ENCODE measurements around the gene BRAT1.
A peak's percentile ranks its signal among the peaks of the same experiment; 100 is the strongest.

Gene BRAT1

DNA sequence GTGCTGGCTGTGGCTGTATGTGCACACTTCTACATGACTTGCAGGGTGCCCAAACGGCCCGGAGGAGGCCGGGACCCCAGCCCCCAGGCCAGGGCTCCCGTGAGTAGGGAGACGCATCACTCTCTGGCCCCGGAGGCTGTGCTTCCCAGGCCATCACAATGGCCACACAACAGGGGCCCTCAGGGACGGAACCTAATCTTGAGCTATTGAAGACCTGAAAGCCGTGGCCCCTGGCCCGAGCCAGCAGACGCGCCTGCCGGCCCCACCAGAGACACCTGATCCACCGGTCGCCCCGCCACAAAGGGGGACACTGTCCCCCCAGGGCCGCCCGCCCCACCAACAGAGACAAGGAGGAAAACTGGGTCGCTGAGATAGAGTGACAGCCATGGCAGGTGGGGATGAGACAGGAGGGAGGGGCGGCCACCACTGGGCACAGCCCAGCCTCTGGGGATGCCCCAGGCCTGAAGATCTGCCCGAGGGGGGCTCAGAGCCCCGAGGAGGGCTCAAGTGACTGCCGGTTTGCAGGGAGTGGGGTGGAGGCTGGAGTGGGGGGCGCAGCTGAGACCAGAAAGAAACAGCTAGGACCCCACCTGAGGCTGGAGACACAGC is 45.9 kb downstream of the BRAT1 start:
- H3K9me2 ChIP-seq (replicated peaks; ENCODE audit: control insufficient read depth, low read length), result no peaks in the 10 kb centered on the region
- H3K4me3 ChIP-seq (ENCODE audit: low read length), result peak overlapping the region; percentile 31
- TF ChIP-seq CTCF (IDR thresholded peaks at IDR 0.05; ENCODE audit: low read depth, low read length, poor library complexity, severe bottlenecking) (no peak), EZH2phosphoT487 (IDR thresholded peaks at IDR 0.05; ENCODE audit: borderline replicate concordance, low read length) (no peak)
- H3K79me2 ChIP-seq (ENCODE audit: control insufficient read depth, low read length), result no peaks in the 10 kb centered on the region
- H3F3A ChIP-seq (ENCODE audit: control insufficient read depth, insufficient read depth), result peaks cover 8% of the 10 kb centered on the region
- no peaks in the 10 kb centered on the region for H3K9me3 ChIP-seq (ENCODE audit: control insufficient read depth, insufficient read depth, low read length)
- H4K20me1 ChIP-seq (ENCODE audit: control insufficient read depth, insufficient read depth, low read depth, low read length), result no peaks in the 10 kb centered on the region
- no peaks in the 10 kb centered on the region for H3K36me3 ChIP-seq (ENCODE audit: control insufficient read depth, low read length)
- H3K4me1 ChIP-seq (ENCODE audit: control insufficient read depth, low read length), result peaks cover 58% of the 10 kb centered on the region
- 0 out of 2 replicates have a peak overlapping the region, but pooled peaks have one; percentile 5 for H3K27ac ChIP-seq (ENCODE audit: low read depth, low read length)
- H3K27me3 ChIP-seq (ENCODE audit: control insufficient read depth, low read length), result peaks cover 10% of the 10 kb centered on the region
- peak overlapping the region; percentile 51 for H3K4me2 ChIP-seq (ENCODE audit: low read length)

DNA sequence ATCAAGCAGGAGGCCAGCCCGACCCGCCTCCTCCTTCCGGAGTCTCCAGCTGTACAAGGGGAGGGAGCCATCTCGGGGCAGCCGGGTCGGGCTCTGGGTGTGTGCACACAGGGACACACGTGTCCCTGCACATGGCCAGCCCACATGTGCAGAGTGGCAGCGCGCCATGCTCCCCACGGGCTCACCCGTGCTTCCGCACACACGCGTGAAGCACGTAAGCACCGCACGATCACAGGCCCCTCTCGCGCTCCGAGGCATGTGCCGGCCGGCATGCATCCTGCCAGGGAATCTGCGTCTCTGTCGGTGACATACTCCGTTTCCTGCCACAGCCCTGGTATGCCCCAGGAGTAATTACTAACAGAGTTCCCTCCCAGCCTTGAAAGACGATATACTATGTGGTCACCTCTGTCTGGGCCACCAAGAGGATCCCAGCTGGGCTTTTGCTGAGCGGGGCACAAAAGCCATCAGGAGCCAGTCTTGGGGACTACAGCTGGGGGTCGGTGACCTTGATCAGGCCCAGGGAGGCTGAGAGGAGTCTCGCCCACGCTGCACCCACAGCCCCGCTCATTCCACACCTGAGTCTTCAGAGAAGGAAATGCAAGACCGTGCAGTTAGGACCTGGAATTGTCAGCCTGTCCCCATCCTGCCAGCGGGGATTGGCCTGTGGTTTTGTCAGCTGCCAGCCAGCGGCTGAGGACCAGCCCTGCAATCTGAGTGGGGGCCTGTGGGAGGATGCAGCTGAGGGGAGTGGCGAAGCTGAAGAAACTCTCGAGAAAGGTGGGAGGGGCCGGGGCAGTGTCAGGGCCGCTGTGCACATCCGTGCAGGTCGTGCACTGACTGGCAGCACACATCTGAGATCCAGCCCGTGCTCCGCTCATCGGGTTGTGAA is 46.8 kb downstream of the BRAT1 start:
- peaks cover 10% of the 10 kb centered on the region for H3K27me3 ChIP-seq (ENCODE audit: control insufficient read depth, low read length)
- peak overlapping the region; percentile 15; the same call in 1 of the 2 replicates for H3K27ac ChIP-seq (ENCODE audit: low read depth, low read length)
- no peak for TF ChIP-seq CTCF (IDR thresholded peaks at IDR 0.05; ENCODE audit: low read depth, low read length, poor library complexity, severe bottlenecking)
- TF ChIP-seq EZH2phosphoT487 (IDR thresholded peaks at IDR 0.05; ENCODE audit: borderline replicate concordance, low read length), result 0 out of 2 replicates have a peak, but pooled peaks have one; percentile 28
- H3K4me3 ChIP-seq (ENCODE audit: low read length), result peak overlapping the region; percentile 37
- H4K20me1 ChIP-seq (ENCODE audit: control insufficient read depth, insufficient read depth, low read depth, low read length), result no peaks in the 10 kb centered on the region
- no peaks in the 10 kb centered on the region for H3K36me3 ChIP-seq (ENCODE audit: control insufficient read depth, low read length)
- peak overlapping the region; percentile 51 for H3K4me2 ChIP-seq (ENCODE audit: low read length)
- H3K9me3 ChIP-seq (ENCODE audit: control insufficient read depth, insufficient read depth, low read length), result no peaks in the 10 kb centered on the region
- no peaks in the 10 kb centered on the region for H3K79me2 ChIP-seq (ENCODE audit: control insufficient read depth, low read length)
- peaks cover 58% of the 10 kb centered on the region for H3K4me1 ChIP-seq (ENCODE audit: control insufficient read depth, low read length)
- peaks cover 8% of the 10 kb centered on the region for H3F3A ChIP-seq (ENCODE audit: control insufficient read depth, insufficient read depth)
- H3K9me2 ChIP-seq (replicated peaks; ENCODE audit: control insufficient read depth, low read length), result no peaks in the 10 kb centered on the region

DNA sequence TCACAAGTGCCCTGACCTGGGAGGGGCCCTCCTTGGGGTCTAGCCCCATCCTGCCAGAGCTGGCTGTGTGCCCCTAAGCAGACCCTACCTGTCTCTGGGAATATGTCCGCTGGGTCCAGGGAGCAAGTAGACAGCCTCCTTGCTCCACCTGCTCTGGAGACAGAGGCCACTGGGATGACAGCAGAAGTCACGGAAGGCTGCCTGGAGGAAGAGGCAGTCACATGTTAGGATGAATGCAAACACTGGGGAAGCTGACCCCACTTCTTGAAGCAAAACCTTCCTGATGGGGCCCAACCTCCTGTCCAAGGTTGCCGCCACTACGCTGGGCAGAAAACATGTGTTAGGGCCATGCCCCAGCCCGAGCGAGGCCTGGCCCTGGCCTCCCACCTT is 47.4 kb downstream of the BRAT1 start:
- Histone ChIP-seq H3K9me3 (ENCODE audit: control insufficient read depth, insufficient read depth, low read length) (no peaks in the 10 kb centered on the region), H3K36me3 (ENCODE audit: control insufficient read depth, low read length) (no peaks in the 10 kb centered on the region), H3K4me3 (ENCODE audit: low read length) (peak overlapping the region; percentile 37), H3K27me3 (ENCODE audit: control insufficient read depth, low read length) (peaks cover 10% of the 10 kb centered on the region), H4K20me1 (ENCODE audit: control insufficient read depth, insufficient read depth, low read depth, low read length) (no peaks in the 10 kb centered on the region), H3K9me2 (replicated peaks; ENCODE audit: control insufficient read depth, low read length) (no peaks in the 10 kb centered on the region), H3K4me1 (ENCODE audit: control insufficient read depth, low read length) (peaks cover 56% of the 10 kb centered on the region), H3F3A (ENCODE audit: control insufficient read depth, insufficient read depth) (peaks cover 8% of the 10 kb centered on the region), H3K27ac (ENCODE audit: low read depth, low read length) (no peak overlapping the region), H3K4me2 (ENCODE audit: low read length) (peak overlapping the region; percentile 51), H3K79me2 (ENCODE audit: control insufficient read depth, low read length) (no peaks in the 10 kb centered on the region)
- TF ChIP-seq EZH2phosphoT487 (IDR thresholded peaks at IDR 0.05; ENCODE audit: borderline replicate concordance, low read length) (no peak), CTCF (IDR thresholded peaks at IDR 0.05; ENCODE audit: low read depth, low read length, poor library complexity, severe bottlenecking) (no peak)

Measured in DOHH2 (cell line).